Pancreas (tissue), 10 donors: ENCODE measurements around the gene NR4A3. TPM values are rescaled to one million over a fixed set of nuclear protein-coding genes. Genes with fewer than 3 reads are reported as not detected.

Experiments
- ATAC-seq, 4 donors: fragments of 200-7000 bp; cut with Tn5 transposase; one replicate each; pipeline versions ENCODE4 v1.8.0 to v1.9.1; 2020; ENCODE audit warnings: mild to moderate bottlenecking in 4 of 4, moderate library complexity in 4 of 4
- DNase-seq, 6 donors: peaks; one replicate each; pipeline ENCODE4 v3.0.0-alpha.2; 2020
- FAIRE-seq: peaks from 2 replicates; lab custom pipeline; 2012; peaks lifted over from hg19 to GRCh38; lab: Jason Lieb, UNC
- H3K27ac ChIP-seq, 4 donors: fragments of 200-600 bp; sonication (generic); 1 replicate in 3 of 4; 2 replicates in 1 of 4; pipeline versions ENCODE4 v1.5.0 to v1.8.0; 2020
- H3K27me3 ChIP-seq, 4 donors: fragments of 200-600 bp; one replicate each; pipeline ENCODE4 v1.8.0; 2021
- H3K36me3 ChIP-seq, 3 donors: fragments of 200-600 bp; sonication (generic) in 1 of 3; one replicate each; pipeline versions ENCODE4 v1.5.0 to v1.8.0; 2020 to 2021
- H3K4me1 ChIP-seq, 3 donors: fragments of 200-600 bp; one replicate each; pipeline ENCODE4 v1.8.0; 2021
- H3K4me3 ChIP-seq, 4 donors: fragments of 200-600 bp; sonication (generic) in 2 of 4; one replicate each; pipeline versions ENCODE4 v1.5.0 to v1.8.0; 2020 to 2021
- H3K9me3 ChIP-seq, 4 donors: fragments of 200-600 bp; one replicate each; pipeline ENCODE4 v1.8.0; 2021
- CTCF ChIP-seq, 4 donors: fragments of 200-600 bp; sonication (generic) in 3 of 4; IDR thresholded peaks; one replicate each; pipeline versions ENCODE4 v1.5.0 to v1.8.0; 2021; ENCODE audit warnings: antibody characterized with exemption in 4 of 4
- WGBS, 2 donors: extraction: QIAGEN DNeasy Blood & Tissue Kit; methylation state at CpG; one replicate each; pipeline ENCODE4 v1.1.7; 2013; 5-methylcytosine and 5-hydroxymethylcytosine counted together
- intact Hi-C, 3 donors: fragments of 100-400 bp; cut with DNase I; formaldehyde crosslinking; loops; one replicate each; pipeline versions ENCODE4 v1.11.1 to v1.14.2; 2022
- polyA plus RNA-seq, 2 donors: library from polyadenylated mRNA; stranded (reverse); fragments of 200-250 nt; gene quantifications; one replicate each; pipeline ENCODE4 v1.2.3, GENCODE V29; 2013
- total RNA-seq, 6 donors: library from RNA; stranded (reverse); fragmentation: NEBNext Ultra II Directional in 4 of 6; extraction: Animal tissue kit (Norgen Biotek cat#: 25700) in 4 of 6; gene quantifications; one replicate each; pipeline versions ENCODE4 v1.2.1 to v1.2.4, GENCODE V29; 2021 to 2023
- donor health status: healthy with polysubstance abuse.
- donor health status: DM: no; HTN: no; CAD: no; lungs with moderate emphysema.
- donor health status: DM: no; HTN: no; CAD: no.
- donor health status: control.
- donor health status: control.
- donor health status: Bipolar disorder and iron deficiency.
- donor health status: DM: yes; HTN: yes; CAD: no.
- donor health status: DM: no; HTN: no; CAD: no.
- donor health status: DM: no; HTN: no; CAD: no.
- donor health status: DM: yes; HTN: yes; CAD: no.

The NR4A3 gene
- total and polyA plus RNA-seq, 8 donors: 0.41 to 3.8 (median 1.5) TPM

DNA sequence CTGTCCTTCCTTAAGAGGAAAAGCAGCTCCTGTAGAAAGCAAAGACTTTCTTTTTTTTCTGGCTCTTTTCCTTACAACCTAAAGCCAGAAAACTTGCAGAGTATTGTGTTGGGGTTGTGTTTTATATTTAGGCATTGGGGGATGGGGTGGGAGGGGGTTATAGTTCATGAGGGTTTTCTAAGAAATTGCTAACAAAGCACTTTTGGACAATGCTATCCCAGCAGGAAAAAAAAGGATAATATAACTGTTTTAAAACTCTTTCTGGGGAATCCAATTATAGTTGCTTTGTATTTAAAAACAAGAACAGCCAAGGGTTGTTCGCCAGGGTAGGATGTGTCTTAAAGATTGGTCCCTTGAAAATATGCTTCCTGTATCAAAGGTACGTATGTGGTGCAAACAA, 42.3 kb downstream of the NR4A3 start:
- TF ChIP-seq CTCF (IDR thresholded peaks at IDR 0.05): no peak
- ATAC-seq: no peak
- Histone ChIP-seq H3K9me3 (no peaks in the 10 kb centered on the region), H3K27ac (no peak overlapping the region), H3K4me1 (no peaks in the 10 kb centered on the region), H3K36me3 (no peaks in the 10 kb centered on the region), H3K4me3 (no peak overlapping the region), H3K27me3 (no peaks in the 10 kb centered on the region)
- no peak for DNase-seq
- 90 to 93% methylated on average over 2 of the region's 2 CpGs for WGBS, 2 donors
- FAIRE-seq: no peak
- intact Hi-C loops: no loop called here

DNA sequence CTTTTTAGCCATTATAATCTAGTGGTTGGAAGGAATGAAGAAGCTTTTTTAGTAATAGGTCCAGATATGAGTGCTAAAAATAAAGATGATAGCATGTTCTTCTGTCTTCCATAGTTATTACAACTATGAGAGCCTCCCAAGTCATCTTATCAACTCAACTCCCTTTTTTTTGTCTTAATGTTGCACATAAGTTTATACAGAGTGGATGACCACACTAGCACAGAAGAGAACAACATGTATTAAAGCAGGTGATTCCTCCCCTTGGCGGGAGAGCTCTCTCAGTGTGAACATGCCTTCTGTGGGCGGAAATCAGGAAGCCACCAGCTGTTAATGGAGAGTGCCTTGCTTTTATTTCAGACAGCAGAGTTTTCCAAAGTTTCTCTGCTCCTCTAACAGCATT, 44.7 kb downstream of the NR4A3 start:
- DNase-seq (no peak), ATAC-seq (no peak), FAIRE-seq (no peak)
- Histone ChIP-seq H3K27me3 (no peaks in the 10 kb centered on the region), H3K9me3 (no peaks in the 10 kb centered on the region), H3K4me3 (no peak overlapping the region), H3K4me1 (no peaks in the 10 kb centered on the region), H3K27ac (no peak overlapping the region), H3K36me3 (no peaks in the 10 kb centered on the region)
- no peak for TF ChIP-seq CTCF (IDR thresholded peaks at IDR 0.05)
- 87 to 89% methylated on average over 2 of the region's 2 CpGs for WGBS, 2 donors
- intact Hi-C loops: no loop called here

GRCh38 chr9:99867536-99867935, 45.9 kb downstream of the NR4A3 start:
- 49 to 64% methylated on average over 3 of the region's 3 CpGs for whole genome bisulfite sequencing, 2 donors
- no peak for DNase-seq

DNA sequence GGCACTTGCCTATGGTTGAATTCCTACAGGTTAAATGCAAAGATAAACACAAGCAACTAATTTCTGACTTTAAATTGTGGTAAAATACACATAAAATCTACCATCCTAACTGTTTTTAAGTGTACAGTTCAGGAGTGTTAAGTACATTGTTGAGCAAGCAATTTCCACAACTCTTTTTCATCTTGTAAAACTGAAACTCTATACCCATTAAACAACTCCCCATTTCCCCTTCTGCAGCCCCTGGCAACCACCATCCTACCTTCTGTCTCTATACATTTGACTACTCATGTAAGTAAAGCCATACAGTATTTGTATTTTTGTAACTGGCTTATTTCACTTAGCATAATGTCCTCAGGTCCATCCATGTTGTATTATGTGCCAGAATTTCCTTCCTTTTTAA, 46.3 kb downstream of the NR4A3 start:
- Histone ChIP-seq H3K36me3 (no peaks in the 10 kb centered on the region), H3K27me3 (no peaks in the 10 kb centered on the region), H3K27ac (no peak overlapping the region), H3K4me1 (no peaks in the 10 kb centered on the region), H3K9me3 (no peaks in the 10 kb centered on the region), H3K4me3 (no peak overlapping the region)
- no peak for DNase-seq
- TF ChIP-seq CTCF (IDR thresholded peaks at IDR 0.05): no peak
- FAIRE-seq: no peak
- ATAC-seq: no peak
- intact Hi-C loops: no loop called here

More at GRCh38 chr9:99867536-99867935, 45.9 kb downstream of the NR4A3 start:
- no peak overlapping the region for H3K27ac ChIP-seq
- intact Hi-C loops: no loop called here
- H3K36me3 ChIP-seq: no peaks in the 10 kb centered on the region
- H3K27me3 ChIP-seq: no peaks in the 10 kb centered on the region
- no peaks in the 10 kb centered on the region for H3K4me1 ChIP-seq
- no peaks in the 10 kb centered on the region for H3K9me3 ChIP-seq
- H3K4me3 ChIP-seq: no peak overlapping the region
- no peak for ATAC-seq
- FAIRE-seq: no peak
- TF ChIP-seq CTCF (IDR thresholded peaks at IDR 0.05): no peak

DNA sequence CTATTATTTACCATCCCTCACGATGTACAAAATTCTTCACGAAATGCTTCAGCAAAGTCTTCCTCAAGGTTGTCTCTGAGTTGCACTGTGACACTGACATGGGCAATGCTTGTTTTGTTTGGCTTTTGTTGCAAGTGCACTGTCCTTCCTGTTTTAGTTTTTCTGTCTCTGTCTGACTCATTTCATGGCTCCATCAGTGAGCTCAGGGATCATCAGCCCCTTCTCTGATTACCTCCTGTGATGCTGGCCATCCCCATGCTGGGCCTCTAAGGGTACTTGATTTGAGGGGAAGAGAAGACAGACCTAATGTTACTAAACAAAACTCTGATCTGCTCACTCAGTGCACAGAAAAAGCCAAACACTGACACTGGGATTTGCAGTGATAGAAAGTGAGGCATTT, 47.2 kb downstream of the NR4A3 start:
- 90 to 92% methylated on average over 2 of the region's 2 CpGs for WGBS, 2 donors
- DNase-seq (no peak), FAIRE-seq (no peak), ATAC-seq (no peak)
- intact Hi-C loops: no loop called here
- Histone ChIP-seq H3K27ac (no peak overlapping the region), H3K4me3 (no peak overlapping the region), H3K4me1 (no peaks in the 10 kb centered on the region), H3K36me3 (no peaks in the 10 kb centered on the region), H3K9me3 (no peaks in the 10 kb centered on the region), H3K27me3 (no peaks in the 10 kb centered on the region)
- TF ChIP-seq CTCF (IDR thresholded peaks at IDR 0.05): no peak
